ENCODE results near the gene FCMR.
A peak's percentile ranks its signal among the peaks of the same experiment; 100 is the strongest.

The FCMR gene, protein sequence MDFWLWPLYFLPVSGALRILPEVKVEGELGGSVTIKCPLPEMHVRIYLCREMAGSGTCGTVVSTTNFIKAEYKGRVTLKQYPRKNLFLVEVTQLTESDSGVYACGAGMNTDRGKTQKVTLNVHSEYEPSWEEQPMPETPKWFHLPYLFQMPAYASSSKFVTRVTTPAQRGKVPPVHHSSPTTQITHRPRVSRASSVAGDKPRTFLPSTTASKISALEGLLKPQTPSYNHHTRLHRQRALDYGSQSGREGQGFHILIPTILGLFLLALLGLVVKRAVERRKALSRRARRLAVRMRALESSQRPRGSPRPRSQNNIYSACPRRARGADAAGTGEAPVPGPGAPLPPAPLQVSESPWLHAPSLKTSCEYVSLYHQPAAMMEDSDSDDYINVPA

DNA sequence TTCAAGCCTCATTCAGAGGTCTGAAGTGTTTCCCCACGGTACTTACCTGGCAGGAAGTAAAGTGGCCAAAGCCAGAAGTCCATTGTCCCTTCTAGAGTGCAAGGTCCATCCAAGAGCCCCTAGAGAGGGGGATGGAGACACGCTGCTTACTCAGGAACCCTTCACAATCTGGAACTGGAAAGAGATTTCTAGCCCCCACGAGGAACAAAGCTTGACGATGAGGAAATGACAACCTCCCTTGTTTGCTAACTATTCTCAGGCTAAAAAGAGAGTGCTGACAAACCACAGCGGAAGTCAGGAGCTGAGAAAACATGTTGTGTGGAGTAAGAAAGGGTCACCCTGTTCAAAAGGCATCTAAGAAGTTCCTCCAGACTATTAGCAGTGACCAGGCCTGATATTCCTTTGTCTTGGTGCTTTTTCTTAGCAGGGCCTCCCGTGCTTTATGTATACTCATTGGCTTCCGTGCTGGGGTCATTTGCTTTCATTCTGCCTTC is at the start of gene FCMR:
FCMR (minus strand) TSS at position 170 of the 494 bp plus-strand sequence; CDS start at position 83, 87 bp downstream.
- no peak for TF ChIP-seq ZNF274 (IDR thresholded peaks at IDR 0.05; ENCODE audit: low read depth, low read length)
- H3K4me3 ChIP-seq (ENCODE audit: low read length), result peak within 1 kb of the TSS; percentile 85; the same call in 1 of the 2 replicates

DNA sequence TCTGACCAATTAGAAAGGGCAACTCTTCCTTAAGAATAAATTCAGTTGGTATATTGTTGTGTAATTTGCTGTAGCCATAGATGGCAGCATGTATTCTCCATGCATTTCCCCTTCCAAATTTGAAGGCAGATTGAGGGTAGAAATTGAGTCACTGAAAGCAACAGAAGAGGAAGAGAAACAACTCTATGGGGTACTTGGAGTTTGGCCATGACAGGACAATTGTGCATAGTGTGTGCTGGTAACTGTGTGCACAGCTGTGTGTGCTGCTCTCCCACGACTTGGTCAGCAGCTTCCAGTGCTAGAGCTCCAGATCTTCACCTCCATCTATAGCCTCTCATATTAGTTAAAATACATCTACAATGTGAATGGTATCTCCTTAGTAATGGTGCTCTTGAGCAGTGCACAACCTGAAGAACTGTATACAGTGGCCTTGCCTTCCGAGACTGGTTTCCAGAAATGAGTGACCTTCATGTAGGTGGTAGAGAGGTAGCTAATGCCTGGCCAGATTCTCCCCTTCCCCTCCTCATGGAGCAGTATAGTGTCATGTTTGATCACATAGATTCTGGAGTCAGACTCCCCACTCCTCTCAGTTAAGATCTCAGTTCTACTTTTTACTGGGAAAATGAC is 49.4 kb upstream of the FCMR start:
- no peak for TF ChIP-seq ZNF274 (IDR thresholded peaks at IDR 0.05; ENCODE audit: low read depth, low read length)
- no peak overlapping the region; the same call in 1 of the 2 replicates for H3K4me3 ChIP-seq (ENCODE audit: low read length)

DNA sequence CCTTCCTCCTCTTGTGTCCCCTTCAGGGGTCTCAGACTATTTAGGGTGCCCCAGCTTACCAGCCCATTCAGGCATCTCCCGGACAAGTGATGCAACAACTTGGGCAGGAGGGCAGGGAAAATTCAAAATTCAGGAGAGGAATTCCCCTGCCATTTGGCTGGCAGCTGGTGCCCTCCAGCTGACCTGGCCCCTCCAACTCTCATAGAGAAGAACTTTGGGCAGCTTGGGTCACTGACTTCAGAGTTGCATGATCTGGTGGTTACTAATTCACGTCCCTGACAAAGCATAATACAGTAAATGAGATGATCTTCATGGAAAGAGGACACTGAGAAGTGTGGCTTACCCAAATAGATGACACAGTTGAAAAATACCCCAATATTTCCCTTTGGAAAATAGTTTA is 48.7 kb upstream of the FCMR start, which contains the start of gene FCAMR:
FCAMR (minus strand) TSS at position 15 of the 400 bp plus-strand sequence. CDS start 335 bp downstream, outside the sequence.
- no peak within 1 kb of the TSS; the same call in 1 of the 2 replicates for H3K4me3 ChIP-seq (ENCODE audit: low read length)
- TF ChIP-seq ZNF274 (IDR thresholded peaks at IDR 0.05; ENCODE audit: low read depth, low read length), result no peak

DNA sequence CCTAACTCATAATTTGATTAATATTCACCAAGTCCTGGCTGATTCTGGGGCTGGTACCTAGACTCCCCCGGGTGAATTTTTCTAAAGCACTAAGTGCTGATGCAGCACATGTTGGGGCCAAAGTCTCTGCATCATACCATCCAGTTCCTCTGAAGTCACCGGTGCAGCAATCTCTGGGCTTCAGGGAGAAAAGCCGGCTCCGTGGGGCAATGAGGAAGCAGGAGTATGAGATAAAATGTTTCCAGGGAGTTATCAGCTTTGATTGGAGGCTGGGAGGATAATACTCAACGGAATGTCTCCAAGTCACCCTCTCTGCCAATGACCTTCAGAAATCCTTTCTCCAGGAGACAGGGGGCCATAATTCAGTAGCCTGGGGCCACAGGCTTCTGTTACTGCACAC is 47.3 kb upstream of the FCMR start:
- TF ChIP-seq ZNF274 (IDR thresholded peaks at IDR 0.05; ENCODE audit: low read depth, low read length), result no peak
- H3K4me3 ChIP-seq (ENCODE audit: low read length), result no peak overlapping the region

GRCh38 chr1:206967096-206967849 is 45.5 kb upstream of the FCMR start:
- H3K4me3 ChIP-seq (ENCODE audit: low read length), result peak overlapping the region; percentile 27; the same call in 1 of the 2 replicates
- no peak for TF ChIP-seq ZNF274 (IDR thresholded peaks at IDR 0.05; ENCODE audit: low read depth, low read length)

DNA sequence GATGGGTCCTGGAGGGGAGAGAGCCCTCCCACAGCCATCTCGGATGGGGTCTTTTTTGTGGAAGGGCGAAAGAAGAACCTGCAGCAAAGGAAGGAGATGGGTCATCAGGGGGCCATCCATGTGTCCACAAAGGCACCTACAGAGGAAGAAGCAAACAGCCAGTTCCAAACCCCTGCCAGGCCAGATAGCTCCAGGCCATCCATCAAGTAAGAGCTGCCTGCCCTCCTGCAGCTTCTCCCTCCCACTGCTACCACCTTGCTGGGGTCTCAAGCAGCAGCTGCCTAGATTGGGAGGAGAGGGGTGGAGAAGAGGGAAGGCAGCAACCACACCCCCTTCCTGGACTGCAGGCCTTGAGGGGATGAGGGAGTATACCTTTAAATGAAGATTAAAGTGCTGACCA is 44.0 kb upstream of the FCMR start:
- no peak overlapping the region for H3K4me3 ChIP-seq (ENCODE audit: low read length)
- TF ChIP-seq ZNF274 (IDR thresholded peaks at IDR 0.05; ENCODE audit: low read depth, low read length), result no peak

DNA sequence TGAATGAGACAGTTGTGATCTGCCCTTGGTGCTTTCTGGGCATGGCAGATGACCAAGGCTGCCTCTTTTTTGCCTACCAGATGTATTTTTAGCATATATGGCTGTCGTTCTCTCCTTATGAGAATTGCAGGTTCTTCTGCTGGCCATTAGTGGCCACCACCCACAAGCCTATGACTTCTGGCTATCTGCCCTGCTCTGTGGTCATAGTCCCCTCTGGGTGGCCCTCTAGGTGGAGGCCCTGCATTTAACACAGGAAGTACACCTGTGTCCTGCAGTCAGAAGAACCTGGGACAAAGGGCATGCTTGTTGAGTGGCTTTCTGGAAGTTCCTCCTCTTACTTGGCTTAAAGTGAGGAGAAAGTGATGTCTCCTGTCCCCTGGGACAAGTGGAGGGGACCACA is 42.0 kb upstream of the FCMR start:
- no peak overlapping the region for H3K4me3 ChIP-seq (ENCODE audit: low read length)
- no peak for TF ChIP-seq ZNF274 (IDR thresholded peaks at IDR 0.05; ENCODE audit: low read depth, low read length)

GRCh38 chr1:206963119-206963712 is 41.5 kb upstream of the FCMR start:
- no peak overlapping the region for H3K4me3 ChIP-seq (ENCODE audit: low read length)
- TF ChIP-seq ZNF274 (IDR thresholded peaks at IDR 0.05; ENCODE audit: low read depth, low read length), result no peak

DNA sequence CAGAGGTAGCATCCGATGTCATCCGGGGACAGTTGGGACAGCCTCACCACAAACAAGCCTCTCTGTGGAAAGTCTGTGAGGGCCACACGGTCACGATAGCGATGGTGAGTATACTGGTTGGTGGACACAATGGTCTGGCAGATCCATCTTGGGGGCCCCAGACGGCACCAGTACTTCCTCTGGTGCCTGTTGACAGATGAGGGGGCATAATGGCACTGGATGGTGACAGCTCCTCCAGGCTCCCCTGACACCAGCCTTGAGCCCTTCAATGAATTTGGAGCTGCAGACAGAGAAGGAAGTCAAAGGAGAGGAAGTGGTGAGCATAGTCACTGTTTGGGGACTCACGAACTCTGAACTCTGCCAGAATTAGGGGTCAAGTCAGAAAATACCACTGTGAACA is 40.5 kb upstream of the FCMR start:
- no peak overlapping the region for H3K4me3 ChIP-seq (ENCODE audit: low read length)
- no peak for TF ChIP-seq ZNF274 (IDR thresholded peaks at IDR 0.05; ENCODE audit: low read depth, low read length)

GRCh38 chr1:206961668-206962067 is 39.9 kb upstream of the FCMR start:
- TF ChIP-seq ZNF274 (IDR thresholded peaks at IDR 0.05; ENCODE audit: low read depth, low read length), result no peak
- no peak overlapping the region for H3K4me3 ChIP-seq (ENCODE audit: low read length)

GRCh38 chr1:206960676-206961386 is 39.1 kb upstream of the FCMR start:
- TF ChIP-seq ZNF274 (IDR thresholded peaks at IDR 0.05; ENCODE audit: low read depth, low read length), result no peak
- H3K4me3 ChIP-seq (ENCODE audit: low read length), result no peak overlapping the region

GRCh38 chr1:206958144-206958543 is 36.4 kb upstream of the FCMR start:
- no peak for TF ChIP-seq ZNF274 (IDR thresholded peaks at IDR 0.05; ENCODE audit: low read depth, low read length)
- H3K4me3 ChIP-seq (ENCODE audit: low read length), result no peak overlapping the region

DNA sequence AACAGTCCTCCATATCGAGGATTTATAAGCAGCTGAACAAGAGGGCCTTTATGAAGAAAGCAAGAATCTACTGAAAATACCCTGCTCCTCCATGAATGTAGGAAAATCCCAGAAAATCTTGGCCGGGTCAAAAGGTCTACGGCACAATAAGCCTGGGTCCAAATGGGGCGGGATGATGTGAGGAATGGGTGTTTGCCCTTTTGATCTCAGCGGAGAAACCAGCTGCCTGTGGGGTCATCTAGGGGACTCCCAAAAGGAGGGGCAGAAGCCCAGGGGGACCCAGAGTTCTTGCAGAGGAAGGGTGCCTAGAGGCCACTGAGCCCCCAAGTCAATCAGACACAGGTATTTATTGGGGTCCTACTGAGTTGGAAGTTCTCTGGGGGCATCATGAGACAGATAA is 35.9 kb upstream of the FCMR start:
- TF ChIP-seq ZNF274 (IDR thresholded peaks at IDR 0.05; ENCODE audit: low read depth, low read length), result no peak
- H3K4me3 ChIP-seq (ENCODE audit: low read length), result no peak overlapping the region
